22Rv1 (cell line): ENCODE data around the gene GPRC5C.

Experiments used
- ZFX ChIP-seq: fragments of 450-650 bp; IDR thresholded peaks from 2 replicates; pipeline ENCODE4 v1.6.1; 2017; ENCODE audit warnings: antibody characterized with exemption, borderline replicate concordance
- TF ChIP-seq, protein P1 (sequence below): fragments of 450-650 bp; IDR thresholded peaks from 2 replicates; pipeline ENCODE4 v1.5.1; 2017; ENCODE audit warnings: mild to moderate bottlenecking

DNA sequence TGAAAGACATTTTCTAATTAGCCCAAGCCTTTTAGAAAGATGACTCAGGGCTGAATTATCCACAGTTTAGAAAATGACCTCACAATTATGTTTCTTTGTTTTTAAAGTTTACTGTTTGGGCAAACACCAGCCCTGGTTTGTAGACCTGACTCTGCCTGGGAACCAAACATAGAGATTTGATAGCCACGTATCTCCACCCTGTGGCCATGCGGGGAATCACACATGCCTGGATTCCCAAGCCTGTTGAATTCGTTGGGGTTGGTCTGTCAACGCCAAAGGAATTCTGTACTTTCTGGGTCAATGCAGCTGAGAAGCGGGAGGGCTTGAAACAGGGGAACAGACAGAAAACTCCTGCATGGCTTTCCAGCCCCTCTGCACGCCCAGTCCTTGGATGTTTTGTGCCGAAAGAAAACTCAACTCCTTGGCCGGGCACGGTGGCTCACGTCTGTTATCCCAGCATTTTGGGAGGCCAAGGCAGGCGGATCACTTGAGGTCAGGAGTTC, 61.5 kb downstream of the GPRC5C start:
- TF ChIP-seq, protein P1, sequence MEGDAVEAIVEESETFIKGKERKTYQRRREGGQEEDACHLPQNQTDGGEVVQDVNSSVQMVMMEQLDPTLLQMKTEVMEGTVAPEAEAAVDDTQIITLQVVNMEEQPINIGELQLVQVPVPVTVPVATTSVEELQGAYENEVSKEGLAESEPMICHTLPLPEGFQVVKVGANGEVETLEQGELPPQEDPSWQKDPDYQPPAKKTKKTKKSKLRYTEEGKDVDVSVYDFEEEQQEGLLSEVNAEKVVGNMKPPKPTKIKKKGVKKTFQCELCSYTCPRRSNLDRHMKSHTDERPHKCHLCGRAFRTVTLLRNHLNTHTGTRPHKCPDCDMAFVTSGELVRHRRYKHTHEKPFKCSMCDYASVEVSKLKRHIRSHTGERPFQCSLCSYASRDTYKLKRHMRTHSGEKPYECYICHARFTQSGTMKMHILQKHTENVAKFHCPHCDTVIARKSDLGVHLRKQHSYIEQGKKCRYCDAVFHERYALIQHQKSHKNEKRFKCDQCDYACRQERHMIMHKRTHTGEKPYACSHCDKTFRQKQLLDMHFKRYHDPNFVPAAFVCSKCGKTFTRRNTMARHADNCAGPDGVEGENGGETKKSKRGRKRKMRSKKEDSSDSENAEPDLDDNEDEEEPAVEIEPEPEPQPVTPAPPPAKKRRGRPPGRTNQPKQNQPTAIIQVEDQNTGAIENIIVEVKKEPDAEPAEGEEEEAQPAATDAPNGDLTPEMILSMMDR: peak; percentile 86
- no peak for TF ChIP-seq ZFX
